ENCODE data around the gene SERPINE2. TPM values are rescaled to one million over a fixed set of nuclear protein-coding genes. Genes with fewer than 3 reads are reported as not detected.

The SERPINE2 gene
- total RNA-seq, 1 experiment from 2014 or later, result 231 TPM

DNA sequence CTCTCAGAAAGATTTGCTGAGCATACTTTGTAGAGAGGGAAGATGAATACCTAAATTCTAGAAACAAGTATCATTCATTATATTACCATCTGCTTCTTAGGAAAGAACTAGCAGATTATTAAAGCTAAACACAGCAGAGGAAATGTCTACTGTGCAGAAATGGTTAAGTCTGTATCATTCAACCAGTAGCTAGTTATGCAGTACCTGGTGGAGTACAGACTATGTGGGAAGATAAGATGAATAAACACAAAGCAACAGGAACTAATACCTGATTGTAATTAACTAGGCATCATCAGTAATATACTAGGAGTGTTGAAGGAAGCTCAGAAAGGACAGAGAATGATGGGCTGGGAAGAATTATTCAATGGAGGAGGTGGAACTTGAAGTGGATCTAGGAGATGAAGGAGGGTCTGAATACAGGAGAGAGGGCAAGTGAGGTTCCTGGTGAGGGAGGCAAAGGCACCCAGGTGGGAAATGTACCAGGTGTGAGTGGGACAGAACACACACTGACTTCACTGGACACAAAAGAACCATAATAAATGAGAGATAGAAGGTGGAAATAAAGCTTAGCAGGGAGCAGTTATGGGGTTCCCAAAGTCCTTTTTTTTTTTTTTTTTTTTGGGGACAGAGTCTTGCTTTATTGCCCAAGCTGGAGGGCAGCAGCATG, 103.5 kb downstream of the SERPINE2 start:
- Mint-ChIP-seq H3K36me3 (ENCODE audit: insufficient read depth, unreplicated experiment) (peaks cover 8% of the 10 kb centered on the region), H3K4me1 (ENCODE audit: insufficient read depth, unreplicated experiment) (peaks cover 17% of the 10 kb centered on the region), H3K27ac (ENCODE audit: low read depth, unreplicated experiment) (no peak overlapping the region), H3K27me3 (ENCODE audit: insufficient read depth, unreplicated experiment) (no peaks in the 10 kb centered on the region), H3K4me3 (ENCODE audit: unreplicated experiment) (no peak overlapping the region), H3K9me3 (ENCODE audit: unreplicated experiment) (no peaks in the 10 kb centered on the region)
- intact Hi-C loops (cut with micrococcal nuclease), result no loop called here
- DNase-seq (ENCODE audit: unreplicated experiment), result no peak
- BruUV-seq (replicated peaks), result no TSS peak
- ChIA-PET CTCF (interaction anchor here (0.7 to 0.8 kb wide), 2 partner anchors 21 to 25 kb away, joined by 3 read pairs; no protein-coding TSS in a partner anchor), POLR2A (interaction anchor here (0.7 to 1.2 kb wide), 2 partner anchors 9 to 36 kb away, joined by 3 read pairs; no protein-coding TSS in a partner anchor)
- TF ChIP-seq, protein P1, sequence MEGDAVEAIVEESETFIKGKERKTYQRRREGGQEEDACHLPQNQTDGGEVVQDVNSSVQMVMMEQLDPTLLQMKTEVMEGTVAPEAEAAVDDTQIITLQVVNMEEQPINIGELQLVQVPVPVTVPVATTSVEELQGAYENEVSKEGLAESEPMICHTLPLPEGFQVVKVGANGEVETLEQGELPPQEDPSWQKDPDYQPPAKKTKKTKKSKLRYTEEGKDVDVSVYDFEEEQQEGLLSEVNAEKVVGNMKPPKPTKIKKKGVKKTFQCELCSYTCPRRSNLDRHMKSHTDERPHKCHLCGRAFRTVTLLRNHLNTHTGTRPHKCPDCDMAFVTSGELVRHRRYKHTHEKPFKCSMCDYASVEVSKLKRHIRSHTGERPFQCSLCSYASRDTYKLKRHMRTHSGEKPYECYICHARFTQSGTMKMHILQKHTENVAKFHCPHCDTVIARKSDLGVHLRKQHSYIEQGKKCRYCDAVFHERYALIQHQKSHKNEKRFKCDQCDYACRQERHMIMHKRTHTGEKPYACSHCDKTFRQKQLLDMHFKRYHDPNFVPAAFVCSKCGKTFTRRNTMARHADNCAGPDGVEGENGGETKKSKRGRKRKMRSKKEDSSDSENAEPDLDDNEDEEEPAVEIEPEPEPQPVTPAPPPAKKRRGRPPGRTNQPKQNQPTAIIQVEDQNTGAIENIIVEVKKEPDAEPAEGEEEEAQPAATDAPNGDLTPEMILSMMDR (IDR thresholded peaks at IDR 0.05; ENCODE audit: unreplicated experiment), result no peak

DNA sequence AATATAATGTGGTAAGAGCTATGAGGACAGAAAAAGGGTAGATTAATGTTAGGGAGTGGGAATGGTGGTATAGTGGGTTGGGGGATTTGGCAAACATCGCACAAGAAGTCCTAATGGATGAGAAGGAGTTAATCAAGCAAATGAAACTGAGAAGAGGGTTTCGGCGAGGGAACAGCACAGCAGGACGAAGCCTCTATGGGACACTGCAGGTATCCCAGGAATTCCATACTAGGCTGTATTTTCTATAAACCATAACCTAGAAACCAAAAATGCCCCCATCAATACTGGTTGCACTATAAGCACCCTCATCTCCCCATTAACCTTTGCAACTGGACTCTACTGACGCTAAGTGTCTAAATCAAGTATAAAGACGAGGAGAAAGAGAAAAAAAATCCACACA, 104.2 kb downstream of the SERPINE2 start:
- H3K27me3 Mint-ChIP-seq (ENCODE audit: insufficient read depth, unreplicated experiment), result no peaks in the 10 kb centered on the region
- TF ChIP-seq, protein P1 (IDR thresholded peaks at IDR 0.05; ENCODE audit: unreplicated experiment), result no peak
- intact Hi-C loops (cut with micrococcal nuclease), result no loop called here

DNA sequence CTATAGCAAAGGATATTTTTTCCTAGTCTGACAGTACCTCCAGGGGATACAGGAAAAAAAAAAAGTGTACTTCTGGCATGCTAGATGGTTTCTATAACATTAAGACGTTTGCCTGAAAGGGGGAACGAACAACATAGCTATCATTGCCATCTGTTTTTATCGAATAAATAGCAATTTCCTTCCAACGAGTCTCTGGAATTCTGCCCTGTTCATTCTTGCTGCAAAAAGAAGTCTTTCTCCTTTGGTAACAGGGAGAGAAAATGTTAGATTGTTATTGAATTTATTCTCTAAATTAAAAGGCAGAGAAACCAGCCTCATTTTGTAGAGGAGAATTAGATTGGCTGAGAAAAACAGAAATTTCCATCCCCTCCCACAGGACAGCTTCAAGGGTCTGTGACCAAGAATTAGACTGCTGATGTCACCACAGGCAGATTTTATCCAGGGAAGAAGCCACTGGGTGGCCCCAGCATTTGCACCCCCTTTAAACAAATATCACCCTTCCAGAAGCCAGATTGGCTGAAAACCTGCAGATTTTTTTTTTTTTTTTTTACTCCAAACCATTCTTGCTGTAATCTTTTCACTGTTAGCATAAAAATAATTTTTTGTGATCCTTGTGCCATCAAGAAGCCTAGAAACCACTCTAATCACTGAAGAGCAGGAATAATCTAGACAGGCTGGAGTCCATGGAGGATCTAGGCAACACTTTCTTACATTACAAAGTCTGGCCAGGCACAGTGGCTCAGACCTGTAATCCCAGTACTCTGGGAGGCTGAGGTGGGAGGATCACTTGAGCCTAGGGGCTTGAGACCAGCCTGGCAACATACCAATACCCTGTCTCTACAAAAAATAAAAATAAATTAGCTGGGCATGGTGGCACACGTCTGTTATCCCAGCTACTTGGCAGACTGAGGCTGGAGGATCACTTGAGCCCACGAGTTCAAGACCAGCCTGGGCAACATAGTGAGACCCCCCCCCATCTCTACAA, 106.0 kb downstream of the SERPINE2 start:
- Mint-ChIP-seq H3K36me3 (ENCODE audit: insufficient read depth, unreplicated experiment) (no peaks in the 10 kb centered on the region), H3K27ac (ENCODE audit: low read depth, unreplicated experiment) (no peak overlapping the region)
- CTCF ChIA-PET, result interaction anchor here (0.6 to 0.7 kb wide), 2 partner anchors 19 to 32 kb away, joined by 3 read pairs; no protein-coding TSS in a partner anchor

More for the DNA sequence above, 104.2 kb downstream of the SERPINE2 start:
- peaks cover 17% of the 10 kb centered on the region for H3K4me1 Mint-ChIP-seq (ENCODE audit: insufficient read depth, unreplicated experiment)
- H3K9me3 Mint-ChIP-seq (ENCODE audit: unreplicated experiment), result no peaks in the 10 kb centered on the region
- no TSS peak for BruUV-seq (replicated peaks)
- H3K36me3 Mint-ChIP-seq (ENCODE audit: insufficient read depth, unreplicated experiment), result peaks cover 8% of the 10 kb centered on the region
- H3K4me3 Mint-ChIP-seq (ENCODE audit: unreplicated experiment), result no peak overlapping the region
- no peak for DNase-seq (ENCODE audit: unreplicated experiment)
- ChIA-PET POLR2A (interaction anchor here (0.7 to 1.2 kb wide), 2 partner anchors 35 to 74 kb away, joined by 3 to 4 read pairs; no protein-coding TSS in a partner anchor), CTCF (interaction anchor here (0.6 kb wide), 2 partner anchors 24 to 43 kb away, joined by 3 read pairs; no protein-coding TSS in a partner anchor)
- H3K27ac Mint-ChIP-seq (ENCODE audit: low read depth, unreplicated experiment), result no peak overlapping the region

More for the DNA sequence above, 106.0 kb downstream of the SERPINE2 start:
- no peak overlapping the region for H3K4me3 Mint-ChIP-seq (ENCODE audit: unreplicated experiment)
- TF ChIP-seq, protein P1 (IDR thresholded peaks at IDR 0.05; ENCODE audit: unreplicated experiment), result no peak
- H3K9me3 Mint-ChIP-seq (ENCODE audit: unreplicated experiment), result no peaks in the 10 kb centered on the region
- intact Hi-C loops (cut with micrococcal nuclease), result no loop called here
- no peak for DNase-seq (ENCODE audit: unreplicated experiment)
- POLR2A ChIA-PET, result interaction anchor here (0.6 to 1.2 kb wide), 4 partner anchors 8 to 109 kb away, joined by 3 to 5 read pairs (median 4); no protein-coding TSS in a partner anchor
- BruUV-seq (replicated peaks), result no TSS peak
- no peaks in the 10 kb centered on the region for H3K27me3 Mint-ChIP-seq (ENCODE audit: insufficient read depth, unreplicated experiment)
- peaks cover 21% of the 10 kb centered on the region for H3K4me1 Mint-ChIP-seq (ENCODE audit: insufficient read depth, unreplicated experiment)
